HepG2 (cell line): ENCODE results near the gene DNAJC12. TPM values are rescaled to one million over a fixed set of nuclear protein-coding genes. Genes with fewer than 3 reads are reported as not detected.

Source experiments
- ASH2L ChIP-seq: fragments of 300-600, 200-600 bp; sonication (generic); IDR thresholded peaks from 2 replicates; pipeline ENCODE4 v1.7.0; 2017; ENCODE audit warnings: low read depth, mild to moderate bottlenecking, moderate library complexity, mixed read lengths, low read length; ENCODE audit not compliant: insufficient read length
- GMEB1 ChIP-seq: sonication (generic); formaldehyde crosslinking; IDR thresholded peaks from 2 replicates; pipeline ENCODE4 v1.5.1; 2020; ENCODE audit warnings: missing genetic modification reagents, mild to moderate bottlenecking, borderline replicate concordance
- GTF3A ChIP-seq: sonication (generic); formaldehyde crosslinking; conservative IDR thresholded peaks from 2 replicates; pipeline ENCODE4 v1.4.0; 2020; ENCODE audit warnings: mild to moderate bottlenecking, missing genetic modification reagents
- NR2C2 ChIP-seq: sonication (generic); formaldehyde crosslinking; IDR thresholded peaks from 2 replicates; pipeline ENCODE4 v1.4.0; 2020; ENCODE audit warnings: missing genetic modification reagents, mild to moderate bottlenecking, moderate library complexity, borderline replicate concordance
- PRPF4 ChIP-seq: fragments of 200-400 bp; formaldehyde crosslinking; IDR thresholded peaks from 2 replicates; pipeline ENCODE4 v1.6.1; 2016; ENCODE audit warnings: low read length, low read depth; ENCODE audit not compliant: poor library complexity, severe bottlenecking
- RBAK ChIP-seq: sonication (generic); formaldehyde crosslinking; IDR thresholded peaks from 2 replicates; pipeline ENCODE4 v1.5.1; 2020; ENCODE audit warnings: mild to moderate bottlenecking, missing genetic modification reagents
- SP5 ChIP-seq: IDR thresholded peaks from 2 replicates; pipeline ENCODE4 v1.6.1; 2016; ENCODE audit warnings: low read depth, borderline replicate concordance
- ZBTB2 ChIP-seq: sonication (generic); formaldehyde crosslinking; IDR thresholded peaks from 2 replicates; pipeline ENCODE4 v1.8.0; 2022; ENCODE audit warnings: low read depth, missing genetic modification reagents
- ZBTB42 ChIP-seq: sonication (generic); formaldehyde crosslinking; IDR thresholded peaks from 2 replicates; pipeline ENCODE4 v1.5.0; 2020; ENCODE audit warnings: mild to moderate bottlenecking, missing genetic modification reagents
- ZNF224 ChIP-seq: sonication (generic); formaldehyde crosslinking; IDR thresholded peaks from 2 replicates; pipeline ENCODE4 v1.5.0; 2020; ENCODE audit warnings: mild to moderate bottlenecking, missing genetic modification reagents
- ZNF251 ChIP-seq: sonication (generic); formaldehyde crosslinking; IDR thresholded peaks from 2 replicates; pipeline ENCODE4 v1.9.0; 2021; ENCODE audit warnings: mild to moderate bottlenecking, missing genetic modification reagents
- ZNF282 ChIP-seq: fragments of 450-650 bp; IDR thresholded peaks from 2 replicates; pipeline ENCODE4 v1.6.1; 2018; ENCODE audit not compliant: partially characterized antibody
- ZNF326 ChIP-seq: sonication (generic); formaldehyde crosslinking; IDR thresholded peaks from 2 replicates; pipeline ENCODE4 v1.4.0; 2020; ENCODE audit warnings: missing genetic modification reagents, borderline replicate concordance
- ZNF343 ChIP-seq: sonication (generic); formaldehyde crosslinking; IDR thresholded peaks from 2 replicates; pipeline ENCODE4 v1.4.0; 2020; ENCODE audit warnings: mild to moderate bottlenecking, missing genetic modification reagents
- ZNF564 ChIP-seq: sonication (generic); formaldehyde crosslinking; IDR thresholded peaks from 2 replicates; pipeline ENCODE4 v1.8.1; 2023; ENCODE audit warnings: mild to moderate bottlenecking, missing genetic modification reagents
- ZNF646 ChIP-seq: sonication (generic); formaldehyde crosslinking; IDR thresholded peaks from 2 replicates; pipeline ENCODE4 v1.9.0; 2021; ENCODE audit warnings: mild to moderate bottlenecking, missing genetic modification reagents
- ZNF660 ChIP-seq: sonication (generic); formaldehyde crosslinking; IDR thresholded peaks from 2 replicates; pipeline ENCODE4 v1.5.1; 2020; ENCODE audit warnings: mild to moderate bottlenecking, low read depth, missing genetic modification reagents, borderline replicate concordance
- ZSCAN21 ChIP-seq: sonication (generic); formaldehyde crosslinking; IDR thresholded peaks from 2 replicates; pipeline ENCODE4 v1.8.0; 2022; ENCODE audit warnings: mild to moderate bottlenecking, missing genetic modification reagents, moderate library complexity, borderline replicate concordance
- polyA plus RNA-seq, 8 experiments: library from polyadenylated mRNA; depleted of rRNA in 3 of 8; stranded (reverse) in 7 of 8; unstranded in 1 of 8; fragments of >200 nt; fragmentation: Illumina TruSeq in 4 of 8; extraction: Trizol in 4 of 8; gene quantifications; 2 replicates each; pipeline versions ENCODE4 v1.2.1 to v1.2.3, GENCODE V29; 2011 to 2016; ENCODE audit warnings: low read depth in 4 of 8, missing spikeins in 1 of 8, mixed read lengths in 1 of 8; ENCODE audit not compliant: insufficient read depth in 1 of 8
- total RNA-seq, 5 experiments: library from RNA; depleted of rRNA; stranded (reverse); fragments of >200 nt; fragmentation: Illumina TruSeq; extraction: Trizol; gene quantifications; 2 replicates each; pipeline ENCODE4 v1.2.3, GENCODE V29; 2016; ENCODE audit warnings: low read depth in 1 of 5

DNAJC12 gene
- total and polyA plus RNA-seq, 2 of the 13 experiments (the other 11 are each of a cell fraction or from before 2014, with no cell fraction given): 11.6 to 43.9 TPM

GRCh38 chr10:67837541-67838314 is at the start of gene DNAJC12 (continued):
- TF ChIP-seq ZNF282 (no peak), NR2C2 (CRISPR knock-in tag) (no peak), ZNF564 (CRISPR knock-in tag) (no peak), ZBTB42 (CRISPR knock-in tag) (no peak), ASH2L (peak; percentile 34), ZNF646 (no peak), SP5 (no peak), GTF3A (no peak), GMEB1 (CRISPR knock-in tag) (peak; percentile 28; the same call in 1 of the 2 replicates), RBAK (no peak), ZNF343 (CRISPR knock-in tag) (no peak), ZBTB2 (CRISPR knock-in tag) (no peak), ZNF224 (no peak), ZNF251 (CRISPR knock-in tag) (no peak), ZNF660 (CRISPR knock-in tag) (no peak), PRPF4 (no peak), ZNF326 (CRISPR knock-in tag) (no peak), ZSCAN21 (CRISPR knock-in tag) (no peak)
